Panc1 (cell line): Measurements from ENCODE around the gene NOC2L.

Source experiments
- CTCF ChIP-seq: fragments of 450-650 bp; IDR thresholded peaks from 2 replicates; pipeline ENCODE4 v1.5.1; 2017; ENCODE audit warnings: mild to moderate bottlenecking
- SIN3A ChIP-seq: IDR thresholded peaks from 2 replicates; pipeline ENCODE4 v1.6.1; 2012; ENCODE audit warnings: low read depth, mild to moderate bottlenecking, low read length, moderate library complexity, borderline replicate concordance; ENCODE audit not compliant: insufficient read depth

DNA sequence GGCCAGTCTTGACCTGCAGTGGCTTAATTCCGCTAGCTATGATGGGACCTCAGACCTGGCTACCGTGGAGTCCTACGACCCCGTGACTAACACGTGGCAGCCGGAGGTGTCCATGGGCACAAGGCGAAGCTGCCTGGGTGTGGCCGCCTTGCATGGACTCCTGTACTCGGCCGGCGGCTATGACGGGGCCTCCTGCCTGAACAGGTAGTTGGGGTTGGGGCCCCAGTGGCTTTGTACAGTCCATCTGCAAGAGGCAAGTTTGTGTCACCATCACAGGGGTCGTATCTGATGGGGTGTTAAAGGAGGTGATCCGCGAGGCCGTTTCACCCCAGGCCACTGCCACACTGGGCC lies 4.2 kb upstream of the NOC2L start:
- TF ChIP-seq SIN3A (no peak), CTCF (no peak)
